NCI-H2107 treated with DMSO at 0.1 percent for 48 hours (cell line): ENCODE data around the gene VEGFA.
A peak's percentile ranks its signal among the peaks of the same experiment; 100 is the strongest.

Experiments
- DNase-seq: peaks from one replicate; lab custom pipeline; 2025; ENCODE audit not compliant: unreplicated experiment; lab: John Stamatoyannopoulos, UW

The VEGFA gene

GRCh38 chr6:43819958-43820357 is 49.9 kb downstream of the VEGFA start:
- no peak for DNase-seq

- no peak for DNase-seq
These were observed 50.5 kb downstream of the VEGFA start for GRCh38 chr6:43820486-43820885.

GRCh38 chr6:43821101-43821886 is 51.3 kb downstream of the VEGFA start:
- DNase-seq = no peak

GRCh38 chr6:43823390-43823789 is 53.4 kb downstream of the VEGFA start:
- DNase-seq = no peak

- DNase-seq = peak; percentile 56
These were observed 54.1 kb downstream of the VEGFA start for GRCh38 chr6:43823879-43824702.

GRCh38 chr6:43824703-43825064 is 54.7 kb downstream of the VEGFA start:
- DNase-seq = no peak

- DNase-seq = no peak
These were observed 55.4 kb downstream of the VEGFA start for GRCh38 chr6:43825187-43826115.

- no peak for DNase-seq
These were observed 56.7 kb downstream of the VEGFA start for GRCh38 chr6:43826730-43827129.

DNA sequence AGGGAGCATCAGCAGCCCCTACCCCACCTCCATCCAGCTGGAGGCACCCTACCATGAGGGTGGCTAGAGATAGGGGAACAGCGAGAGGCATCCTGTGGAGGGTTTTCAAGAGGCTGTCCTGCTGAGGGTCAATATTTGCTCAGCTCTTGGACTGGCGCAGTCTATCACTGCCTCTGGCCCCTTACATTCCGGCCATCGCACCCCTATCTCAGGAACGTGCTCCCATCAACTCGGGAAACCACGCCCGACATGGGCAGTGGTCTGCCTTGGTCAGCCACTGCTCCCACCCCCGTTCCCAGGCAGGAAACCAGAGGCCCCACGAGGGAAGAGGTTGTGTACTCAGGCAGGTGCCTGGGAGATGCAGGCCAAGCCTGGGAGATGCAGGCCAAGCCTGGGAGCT is 57.9 kb downstream of the VEGFA start:
- no peak for DNase-seq

GRCh38 chr6:43828711-43829110 is 58.7 kb downstream of the VEGFA start:
- DNase-seq = no peak

DNA sequence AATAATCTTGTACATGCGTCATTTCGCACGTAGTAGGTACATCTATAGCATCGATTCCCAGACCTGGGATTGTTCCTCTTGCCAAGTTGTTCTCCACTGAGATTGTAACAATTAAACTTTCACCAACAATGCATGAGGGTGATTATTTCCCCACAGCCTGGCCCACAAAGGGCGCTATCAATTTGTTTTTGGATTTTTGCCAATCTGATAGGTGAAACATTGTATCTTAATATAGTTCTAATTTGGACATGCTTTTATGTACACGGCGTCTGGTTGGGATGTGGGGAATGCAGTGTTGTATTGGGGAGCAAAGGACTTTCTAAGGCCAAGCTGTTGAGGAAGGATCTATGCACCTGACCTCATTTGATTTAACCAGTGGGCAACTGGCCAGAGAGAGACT is 59.5 kb downstream of the VEGFA start:
- no peak for DNase-seq

- DNase-seq = no peak
These were observed 60.8 kb downstream of the VEGFA start for GRCh38 chr6:43830775-43831174.

DNA sequence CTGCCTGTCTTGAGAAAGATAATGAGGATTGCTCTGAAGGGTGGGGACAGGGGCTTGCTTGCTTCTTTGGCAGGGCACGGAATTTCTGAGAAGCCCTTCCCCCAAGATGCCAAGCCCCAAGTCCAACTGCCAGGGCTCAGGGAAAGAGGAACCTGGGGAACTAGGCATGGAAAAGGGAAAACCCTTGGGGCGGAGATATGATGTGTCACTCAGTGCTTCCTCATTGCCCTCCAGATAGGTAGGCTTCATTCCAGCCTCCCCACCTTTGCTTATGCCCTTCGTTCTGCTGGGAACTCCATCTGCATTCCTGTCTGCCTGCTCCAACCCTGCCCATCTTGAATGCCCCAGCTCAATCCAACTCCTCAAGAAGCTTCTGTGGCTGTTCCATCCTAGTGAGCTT is 61.2 kb downstream of the VEGFA start:
- no peak for DNase-seq

DNA sequence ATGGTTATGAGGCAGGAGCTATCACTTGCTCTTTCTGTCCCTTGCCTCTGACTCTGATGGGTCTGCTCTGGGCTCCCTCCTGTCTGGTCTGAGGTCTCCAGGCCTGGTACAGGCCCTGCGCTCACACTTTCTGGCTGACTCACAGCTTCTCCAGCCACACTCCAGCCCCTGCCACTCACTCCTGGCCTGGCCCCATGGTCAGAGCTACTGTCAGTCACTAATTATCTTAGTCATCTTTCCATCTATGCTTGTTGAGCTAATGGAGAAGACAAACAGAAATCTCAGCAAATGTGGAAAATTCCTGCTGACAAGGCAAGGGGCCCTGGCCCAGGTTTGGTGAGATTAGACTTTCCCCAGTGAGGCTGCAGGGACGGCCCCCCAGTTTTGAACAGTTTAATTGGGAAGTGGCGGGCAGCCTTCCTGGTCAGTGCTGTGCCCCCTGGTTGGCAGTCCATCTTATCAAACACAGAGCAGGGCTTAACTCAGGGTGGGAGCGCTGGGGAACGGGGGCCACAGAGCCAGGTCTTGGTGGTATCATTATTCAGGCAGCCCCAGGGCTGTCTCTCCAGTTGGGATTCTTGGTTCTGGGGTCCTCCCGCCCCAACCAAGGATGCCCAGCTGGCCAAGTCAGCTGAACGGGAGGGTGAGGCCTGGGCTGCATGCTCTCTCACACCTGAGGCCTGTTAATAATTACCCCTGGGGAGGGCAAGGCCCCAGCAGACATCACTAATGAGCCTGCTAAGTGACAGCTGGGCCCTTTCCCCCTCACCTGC is 63.4 kb downstream of the VEGFA start:
- DNase-seq = no peak

GRCh38 chr6:43833996-43834390 is 64.0 kb downstream of the VEGFA start:
- DNase-seq = no peak

- no peak for DNase-seq
These were observed 64.6 kb downstream of the VEGFA start for GRCh38 chr6:43834528-43835155.

- DNase-seq = no peak
These were observed 65.9 kb downstream of the VEGFA start for GRCh38 chr6:43835872-43836419.
